A549 (cell line): ENCODE data around the gene ECE1. TPM values are rescaled to one million over a fixed set of nuclear protein-coding genes. Genes with fewer than 3 reads are reported as not detected.

Experiments used
- ATAC-seq, 2 experiments: fragments of 200-7000 bp in 1 of 2; fragments of >200 bp in 1 of 2; cut with Nextera tagmentation in 1 of 2; cut with Tn5 transposase in 1 of 2; 3 replicates each; pipeline versions ENCODE4 v1.8.0 to v1.9.1; 2018 to 2020; ENCODE audit warnings: mild to moderate bottlenecking in 1 of 2, moderate library complexity in 1 of 2
- CTCF ChIA-PET: fragments of 300-600 bp; sonication (Branson Sonifier 250); formaldehyde crosslinking; extraction: SDS; loops from one replicate; lab custom pipeline; 2021; ENCODE audit warnings: antibody characterized with exemption, inconsistent platforms; lab: Yijun Ruan, JAX
- POLR2A ChIA-PET: fragments of 350-600 bp; formaldehyde crosslinking; extraction: SDS; loops from one replicate; lab custom pipeline; 2021; ENCODE audit warnings: antibody characterized with exemption, inconsistent platforms; lab: Yijun Ruan, JAX
- DNase-seq, 2 experiments: peaks; one replicate each; pipeline versions ENCODE4 v3.0.0 to v3.0.0-alpha.2; 2011 to 2016; ENCODE audit warnings: low read depth in 1 of 2, low spot score in 1 of 2
- FAIRE-seq: peaks from 2 replicates; lab custom pipeline; 2011; peaks lifted over from hg19 to GRCh38; lab: Jason Lieb, UNC
- H3K27ac ChIP-seq, 2 experiments: fragments of >200 bp; sonication (Bioruptor Twin); formaldehyde crosslinking; 3 replicates each; pipeline ENCODE4 v1.5.1; 2016 to 2017
- H3K4me1 ChIP-seq: fragments of >200 bp; sonication (Bioruptor Twin); formaldehyde crosslinking; 3 replicates; pipeline ENCODE4 v1.6.1; 2016
- H3K4me2 ChIP-seq: fragments of >200 bp; sonication (Bioruptor Twin); formaldehyde crosslinking; 3 replicates; pipeline ENCODE4 v1.6.1; 2016
- H3K4me3 ChIP-seq: fragments of >200 bp; sonication (Bioruptor Twin); formaldehyde crosslinking; 3 replicates; pipeline ENCODE4 v1.5.1; 2016
- H3K9me3 ChIP-seq: fragments of >200 bp; sonication (Bioruptor Twin); formaldehyde crosslinking; 3 replicates; pipeline ENCODE4 v1.6.1; 2016
- BHLHE40 ChIP-seq: IDR thresholded peaks from 2 replicates; pipeline ENCODE4 v1.6.1; 2012; ENCODE audit warnings: low read depth, low read length, inconsistent platforms
- CBX2 ChIP-seq: fragments of 200-600 bp; sonication (generic); IDR thresholded peaks from 2 replicates; pipeline ENCODE4 v1.6.1; 2016; ENCODE audit warnings: low read depth, mild to moderate bottlenecking, borderline replicate concordance
- CBX8 ChIP-seq: fragments of 200-600 bp; sonication (generic); IDR thresholded peaks from 2 replicates; pipeline ENCODE4 v1.6.1; 2016
- CEBPB ChIP-seq, 2 experiments: fragments of >200 bp in 1 of 2; sonication (Bioruptor Twin) in 1 of 2; formaldehyde crosslinking in 1 of 2; IDR thresholded peaks; 2 replicates each; pipeline ENCODE4 v1.6.1; 2012 to 2016
- EHF ChIP-seq: fragments of 250-450 bp; sonication (Bioruptor Pico); IDR thresholded peaks from 2 replicates; pipeline ENCODE4 v1.5.0; 2020; ENCODE audit warnings: mild to moderate bottlenecking
- EHMT2 ChIP-seq: fragments of 200-600 bp; sonication (generic); IDR thresholded peaks from 2 replicates; pipeline ENCODE4 v1.6.1; 2016; ENCODE audit warnings: antibody characterized with exemption, low read depth, mild to moderate bottlenecking, moderate library complexity
- FOXS1 ChIP-seq: fragments of 250-450 bp; sonication (Bioruptor Pico); IDR thresholded peaks from 2 replicates; pipeline ENCODE4 v1.5.0; 2020; ENCODE audit warnings: mild to moderate bottlenecking, moderate library complexity
- HOXA7 ChIP-seq: fragments of 250-450 bp; sonication (Bioruptor Pico); IDR thresholded peaks from 2 replicates; pipeline ENCODE4 v1.5.0; 2020; ENCODE audit warnings: mild to moderate bottlenecking, moderate library complexity
- JUN ChIP-seq, 2 experiments: fragments of >200 bp; sonication (Bioruptor Twin); formaldehyde crosslinking; IDR thresholded peaks; 2 replicates in 1 of 2; 3 replicates in 1 of 2; pipeline ENCODE4 v1.6.1; 2016 to 2017
- KDM1A ChIP-seq: fragments of 200-600 bp; sonication (generic); IDR thresholded peaks from 2 replicates; pipeline ENCODE4 v1.6.1; 2016; ENCODE audit warnings: low read depth, mild to moderate bottlenecking
- NPAS2 ChIP-seq: fragments of 250-450 bp; sonication (Bioruptor Pico); IDR thresholded peaks from 2 replicates; pipeline ENCODE4 v1.8.0; 2022; ENCODE audit warnings: mild to moderate bottlenecking, moderate library complexity, borderline replicate concordance
- NR3C1 ChIP-seq: fragments of >200 bp; sonication (Bioruptor Twin); formaldehyde crosslinking; IDR thresholded peaks from 3 replicates; pipeline ENCODE4 v1.6.1; 2017
- POLR2AphosphoS2 ChIP-seq: conservative IDR thresholded peaks from 2 replicates; pipeline ENCODE4 v1.6.1; 2012; ENCODE audit warnings: low read length, improper control_type of control experiment, inconsistent platforms
- RAD21 ChIP-seq, 2 experiments: fragments of >200 bp in 1 of 2; sonication (Bioruptor Twin) in 1 of 2; formaldehyde crosslinking in 1 of 2; IDR thresholded peaks in 1 of 2; conservative IDR thresholded peaks in 1 of 2; 2 replicates in 1 of 2; 3 replicates in 1 of 2; pipeline ENCODE4 v1.6.1; 2012 to 2018; ENCODE audit warnings: inconsistent platforms in 1 of 2
- RCOR1 ChIP-seq: fragments of 150-350 bp; IDR thresholded peaks from 2 replicates; pipeline ENCODE4 v1.6.1; 2014; ENCODE audit warnings: antibody characterized with exemption, low read length, low read depth
- TFCP2L1 ChIP-seq: fragments of 250-450 bp; sonication (Bioruptor Pico); IDR thresholded peaks from 2 replicates; pipeline ENCODE4 v1.5.0; 2021; ENCODE audit warnings: mild to moderate bottlenecking
- ZC3H11A ChIP-seq: fragments of 450-650 bp; IDR thresholded peaks from 2 replicates; pipeline ENCODE4 v1.6.1; 2014; ENCODE audit warnings: antibody characterized with exemption, mild to moderate bottlenecking
- ZNF302 ChIP-seq: fragments of 250-450 bp; sonication (Bioruptor Pico); IDR thresholded peaks from 2 replicates; pipeline ENCODE4 v1.9.0; 2021; ENCODE audit warnings: inconsistent platforms, mild to moderate bottlenecking, moderate library complexity
- ZSCAN20 ChIP-seq: fragments of 250-450 bp; sonication (Bioruptor Pico); IDR thresholded peaks from 2 replicates; pipeline ENCODE4 v1.8.0; 2022; ENCODE audit warnings: mild to moderate bottlenecking, moderate library complexity
- WGBS: methylation state at CpG from one replicate; pipeline ENCODE4 v1.1.6; 2017; ENCODE audit errors: missing lambda C conversion rate; 5-methylcytosine and 5-hydroxymethylcytosine counted together
- polyA plus RNA-seq, 4 experiments: library from polyadenylated mRNA; depleted of rRNA in 3 of 4; stranded (reverse); fragments of >200 nt; fragmentation: RNase III in 1 of 4; extraction: RNeasy Plus Mini Kit Qiagen cat#74134 plus additional on column Dnase treatment in 1 of 4; gene quantifications; 2 replicates in 3 of 4; 3 replicates in 1 of 4; pipeline ENCODE4 v1.2.3, GENCODE V29; 2011 to 2017
- TF ChIP-seq, protein P1 (sequence below): fragments of >200 bp; sonication (Bioruptor Twin); formaldehyde crosslinking; IDR thresholded peaks from 3 replicates; pipeline ENCODE4 v1.5.1; 2016
- TF ChIP-seq, protein P2 (sequence below): IDR thresholded peaks from 2 replicates; pipeline ENCODE4 v1.6.1; 2012
- TF ChIP-seq, protein P3 (sequence below): fragments of >200 bp; sonication (Bioruptor Twin); formaldehyde crosslinking; IDR thresholded peaks from 2 replicates; pipeline ENCODE4 v1.6.1; 2016

Gene ECE1
- polyA plus RNA-seq, 2 of the 4 experiments (the other 2 are of a cell fraction), result 45.7 to 86.4 TPM

DNA sequence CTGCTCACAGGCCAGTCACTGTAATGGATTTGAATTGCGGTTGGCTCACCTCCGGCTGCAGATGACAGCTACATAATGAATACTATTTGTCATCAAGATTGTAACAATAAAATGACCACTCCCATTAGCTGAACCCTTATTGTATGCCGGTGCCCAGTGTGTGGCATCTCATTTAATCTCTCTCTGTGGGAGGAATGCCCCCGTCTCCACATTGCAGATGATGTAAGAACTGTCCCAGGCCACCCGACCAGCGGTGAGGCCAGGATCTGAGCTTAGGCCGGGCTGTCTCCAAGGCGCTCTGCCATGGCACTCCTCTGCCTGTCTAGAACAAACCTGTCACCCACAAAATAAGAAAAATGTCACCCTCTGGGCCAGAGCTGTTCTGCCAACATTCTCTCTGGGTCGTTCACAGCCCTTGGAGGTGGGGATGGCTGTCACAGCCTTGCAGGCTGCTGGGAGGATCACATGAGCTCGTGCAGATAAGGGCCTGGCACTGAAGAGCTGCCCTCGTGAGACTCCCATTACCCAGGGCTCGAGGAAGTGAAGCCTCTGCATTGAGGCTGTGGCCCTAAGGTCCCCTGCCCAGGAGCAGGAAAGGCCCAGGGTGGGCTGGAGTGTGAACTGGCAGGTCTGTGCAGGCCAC, 52.7 kb downstream of the ECE1 start (continued):
- TF ChIP-seq, protein P1, sequence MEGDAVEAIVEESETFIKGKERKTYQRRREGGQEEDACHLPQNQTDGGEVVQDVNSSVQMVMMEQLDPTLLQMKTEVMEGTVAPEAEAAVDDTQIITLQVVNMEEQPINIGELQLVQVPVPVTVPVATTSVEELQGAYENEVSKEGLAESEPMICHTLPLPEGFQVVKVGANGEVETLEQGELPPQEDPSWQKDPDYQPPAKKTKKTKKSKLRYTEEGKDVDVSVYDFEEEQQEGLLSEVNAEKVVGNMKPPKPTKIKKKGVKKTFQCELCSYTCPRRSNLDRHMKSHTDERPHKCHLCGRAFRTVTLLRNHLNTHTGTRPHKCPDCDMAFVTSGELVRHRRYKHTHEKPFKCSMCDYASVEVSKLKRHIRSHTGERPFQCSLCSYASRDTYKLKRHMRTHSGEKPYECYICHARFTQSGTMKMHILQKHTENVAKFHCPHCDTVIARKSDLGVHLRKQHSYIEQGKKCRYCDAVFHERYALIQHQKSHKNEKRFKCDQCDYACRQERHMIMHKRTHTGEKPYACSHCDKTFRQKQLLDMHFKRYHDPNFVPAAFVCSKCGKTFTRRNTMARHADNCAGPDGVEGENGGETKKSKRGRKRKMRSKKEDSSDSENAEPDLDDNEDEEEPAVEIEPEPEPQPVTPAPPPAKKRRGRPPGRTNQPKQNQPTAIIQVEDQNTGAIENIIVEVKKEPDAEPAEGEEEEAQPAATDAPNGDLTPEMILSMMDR, result no peak
- TF ChIP-seq POLR2AphosphoS2, result no peak
- no peak for TF ChIP-seq EHMT2

DNA sequence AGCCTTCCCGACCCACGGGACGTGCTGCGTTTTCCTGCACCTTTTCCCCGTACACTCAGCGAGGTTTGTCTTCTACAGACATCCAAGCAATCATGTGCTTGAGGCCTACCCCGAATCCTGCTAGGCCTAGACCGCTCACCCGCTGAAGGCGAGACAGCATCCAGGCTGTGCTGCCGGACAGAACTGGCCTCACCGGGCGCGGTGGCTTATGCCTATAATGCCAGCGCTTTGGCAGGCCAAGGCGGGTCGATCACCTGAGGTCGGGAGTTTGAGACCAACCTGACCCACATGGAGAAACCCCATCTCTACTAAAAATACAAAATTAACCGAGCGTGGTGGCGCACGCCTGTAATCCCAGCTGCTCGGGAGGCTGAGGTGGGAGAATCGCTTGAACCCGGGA, 54.1 kb downstream of the ECE1 start:
- DNase-seq, result no peak
- no peak for TF ChIP-seq ZNF302 (CRISPR knock-in tag)
- TF ChIP-seq, protein P2, sequence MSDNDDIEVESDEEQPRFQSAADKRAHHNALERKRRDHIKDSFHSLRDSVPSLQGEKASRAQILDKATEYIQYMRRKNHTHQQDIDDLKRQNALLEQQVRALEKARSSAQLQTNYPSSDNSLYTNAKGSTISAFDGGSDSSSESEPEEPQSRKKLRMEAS, result no peak
- TF ChIP-seq TFCP2L1, result no peak
- no peak for TF ChIP-seq ZSCAN20 (CRISPR knock-in tag)
- TF ChIP-seq KDM1A, result no peak
- TF ChIP-seq RAD21 (conservative IDR thresholded peaks at IDR 0.05 in 1 of 2, IDR thresholded peaks at IDR 0.05 in 1 of 2), result no peak
- TF ChIP-seq NPAS2, result no peak
- no peak for TF ChIP-seq CBX8
- no peak for TF ChIP-seq EHF
- TF ChIP-seq CEBPB (IDR thresholded peaks at IDR 0.05), result no peak
- TF ChIP-seq, protein P3, sequence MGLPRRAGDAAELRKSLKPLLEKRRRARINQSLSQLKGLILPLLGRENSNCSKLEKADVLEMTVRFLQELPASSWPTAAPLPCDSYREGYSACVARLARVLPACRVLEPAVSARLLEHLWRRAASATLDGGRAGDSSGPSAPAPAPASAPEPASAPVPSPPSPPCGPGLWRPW, result no peak
- TF ChIP-seq JUN (IDR thresholded peaks at IDR 0.05), result no peak
- no peak for TF ChIP-seq CBX2
- TF ChIP-seq, all 56 proteins: peak for 0
- Histone ChIP-seq H3K4me3 (no peak overlapping the region), H3K27ac (no peak overlapping the region), H3K4me1 (no peaks in the 10 kb centered on the region), H3K4me2 (no peak overlapping the region), H3K9me3 (no peaks in the 10 kb centered on the region)
- no peak for ATAC-seq
- CTCF ChIA-PET, result interaction anchor here (3.6 to 9.1 kb wide), 4 partner anchors 10 to 133 kb away, joined by 30 to 115 read pairs (median 80); no protein-coding TSS in a partner anchor
- WGBS, result 96% methylated on average over 25 of the region's 25 CpGs
- POLR2A ChIA-PET, result no interaction called here
- FAIRE-seq, result no peak

DNA sequence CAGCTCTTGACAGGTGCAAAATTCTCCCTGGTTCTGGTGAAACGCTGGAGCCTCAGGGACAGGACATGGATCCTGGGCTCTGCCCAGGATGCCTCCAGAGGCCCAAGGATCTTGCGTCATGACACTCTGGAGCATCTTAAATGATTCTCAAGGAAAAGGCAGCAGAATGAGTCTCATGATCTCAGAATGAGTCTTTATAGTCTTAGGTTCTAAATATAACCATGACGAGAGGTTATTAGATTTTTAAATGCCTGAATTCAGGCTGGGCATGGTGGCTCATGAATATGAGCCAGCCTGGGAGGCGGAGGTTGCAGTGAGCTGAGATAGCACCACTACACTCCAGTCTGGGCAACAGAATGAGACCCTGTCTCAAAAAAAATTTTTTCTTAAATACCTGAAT, 55.5 kb downstream of the ECE1 start:
- Histone ChIP-seq H3K4me2 (no peak overlapping the region), H3K9me3 (no peaks in the 10 kb centered on the region), H3K4me1 (0 out of 3 replicates have a peak, but pooled peaks cover 2% of the 10 kb centered on the region), H3K27ac (no peak overlapping the region), H3K4me3 (no peak overlapping the region)
- FAIRE-seq (no peak), DNase-seq (no peak), ATAC-seq (no peak)
- WGBS, result 88% methylated on average over 3 of the region's 4 CpGs
- TF ChIP-seq HOXA7, result no peak
- TF ChIP-seq FOXS1 (CRISPR knock-in tag), result no peak
- TF ChIP-seq RCOR1, result no peak
- TF ChIP-seq RAD21 (conservative IDR thresholded peaks at IDR 0.05 in 1 of 2, IDR thresholded peaks at IDR 0.05 in 1 of 2), result no peak
- no peak for TF ChIP-seq ZSCAN20 (CRISPR knock-in tag)
- TF ChIP-seq BHLHE40, result no peak
- POLR2A ChIA-PET, result no interaction called here
- CTCF ChIA-PET, result interaction anchor here (1.2 to 9.1 kb wide), 5 partner anchors 11 to 135 kb away, joined by 3 to 115 read pairs (median 60); no protein-coding TSS in a partner anchor

DNA sequence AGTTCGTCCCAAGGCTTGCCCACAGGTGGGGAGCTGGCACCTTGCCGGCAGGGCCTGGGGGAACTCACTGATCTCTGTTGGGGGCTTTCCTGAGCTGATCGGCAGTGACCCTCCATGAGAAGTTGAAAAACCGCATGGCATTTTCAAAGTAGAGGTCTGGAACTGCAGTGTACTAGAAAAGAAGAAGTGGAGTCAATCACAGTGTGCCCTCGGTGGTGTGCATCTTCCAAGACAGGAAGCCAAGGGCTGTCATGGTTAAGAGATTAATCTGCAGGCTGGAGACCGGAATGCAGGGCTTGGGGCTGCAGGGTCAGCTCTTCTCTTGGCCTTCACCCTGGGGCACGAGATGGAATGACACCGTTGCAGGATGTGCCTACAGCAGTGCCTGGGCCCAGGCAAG, 56.8 kb downstream of the ECE1 start:
- CTCF ChIA-PET, result interaction anchor here (0.7 to 9.1 kb wide), 14 partner anchors 12 to 425 kb away, joined by 3 to 115 read pairs (median 16); no protein-coding TSS in a partner anchor
- DNase-seq, result no peak
- Histone ChIP-seq H3K27ac (no peak overlapping the region), H3K9me3 (no peaks in the 10 kb centered on the region)
- 95% methylated on average over 8 of the region's 8 CpGs for WGBS
- TF ChIP-seq JUN (IDR thresholded peaks at IDR 0.05), result no peak
- TF ChIP-seq ZC3H11A, result no peak
- TF ChIP-seq NR3C1, result no peak
- TF ChIP-seq, all 56 proteins: peak for 0
- no peak for ATAC-seq
- H3K4me1 ChIP-seq, result 0 out of 3 replicates have a peak, but pooled peaks cover 3% of the 10 kb centered on the region
- no peak overlapping the region for H3K4me2 ChIP-seq
- no peak overlapping the region for H3K4me3 ChIP-seq
- POLR2A ChIA-PET, result interaction anchor here (1.3 kb wide), 1 partner anchor 29 kb away, joined by 3 read pairs; no protein-coding TSS in a partner anchor
- FAIRE-seq, result no peak
